GM19193 (cell line): Measurements from ENCODE around the gene STIMATE.

Experiments used
- POLR2A ChIP-seq: IDR thresholded peaks from 4 replicates; pipeline ENCODE4 v1.6.1; 2011; ENCODE audit not compliant: insufficient read depth, insufficient read length; ENCODE audit errors: extremely low read depth

The STIMATE gene

GRCh38 chr3:52790741-52791140, 106.6 kb downstream of the STIMATE start:
- TF ChIP-seq POLR2A = no peak

- TF ChIP-seq POLR2A = no peak
Observed at GRCh38 chr3:52790337-52790736, 107.0 kb downstream of the STIMATE start.

DNA sequence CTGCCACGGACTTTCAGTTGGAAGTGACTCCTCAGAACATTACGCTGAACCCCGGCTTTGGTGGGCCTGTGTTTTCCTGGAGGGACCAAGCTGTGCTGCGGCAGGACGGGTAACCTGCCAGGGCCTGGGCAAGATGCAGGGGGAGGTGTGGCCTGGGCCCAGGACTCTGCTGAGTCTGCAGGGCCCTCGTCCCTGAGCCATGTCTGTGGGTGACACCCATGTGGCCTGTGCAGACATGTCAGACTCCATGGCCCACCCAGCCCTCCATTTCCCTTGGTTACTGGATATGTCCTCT, 107.7 kb downstream of the STIMATE start:
- TF ChIP-seq POLR2A = no peak

GRCh38 chr3:52788890-52789745, 108.2 kb downstream of the STIMATE start:
- no peak for TF ChIP-seq POLR2A

DNA sequence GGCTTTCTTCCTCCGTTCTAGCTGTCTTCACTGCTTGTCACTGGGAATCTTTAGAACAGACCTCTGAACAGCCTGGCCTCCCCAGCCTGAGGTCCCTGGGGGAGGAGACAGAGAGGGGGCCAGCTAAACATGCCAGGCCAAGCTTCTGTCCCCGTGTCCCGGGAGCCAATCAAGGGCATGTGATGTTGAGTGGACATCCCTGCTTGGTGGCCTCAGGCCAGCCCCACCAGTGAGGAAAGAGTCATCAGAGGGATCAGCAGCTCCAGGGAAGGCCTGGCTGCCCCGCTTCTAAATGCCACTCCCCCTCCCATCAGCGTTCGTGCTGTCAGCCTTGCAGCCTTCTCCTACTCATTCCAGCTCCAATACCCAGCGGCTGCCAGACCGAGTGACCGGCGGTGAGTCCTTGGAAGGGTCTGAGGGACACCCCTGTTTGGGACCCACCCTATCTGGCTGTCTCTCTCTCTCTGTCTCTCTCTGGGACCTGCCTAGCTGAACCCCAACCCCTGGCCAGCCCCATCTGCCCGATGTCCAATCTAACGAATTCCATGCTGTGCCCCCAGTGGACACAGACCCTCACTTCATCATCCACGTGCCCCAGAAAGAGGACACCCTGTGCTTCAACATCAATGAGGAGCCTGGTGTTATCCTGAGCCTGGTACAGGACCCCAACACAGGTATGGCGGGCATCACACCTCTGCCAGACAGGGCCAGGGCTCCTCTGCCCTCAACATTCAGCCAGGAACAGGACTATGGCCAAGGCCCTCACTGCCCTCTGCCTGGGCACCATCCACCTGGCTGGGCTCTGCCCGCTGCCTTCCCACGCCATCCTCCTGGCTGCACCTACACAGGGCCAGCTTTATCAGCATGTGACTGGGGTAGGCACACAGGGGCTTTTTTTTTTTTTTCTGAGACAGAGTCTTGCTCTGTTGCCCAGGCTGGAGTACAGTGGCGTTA, 109.4 kb downstream of the STIMATE start:
- TF ChIP-seq POLR2A = no peak

- TF ChIP-seq POLR2A = no peak
Observed at GRCh38 chr3:52787246-52787645, 110.1 kb downstream of the STIMATE start.
